ENCODE data around the gene KCNQ1. TPM values are rescaled to one million over a fixed set of nuclear protein-coding genes. Genes with fewer than 3 reads are reported as not detected.

The KCNQ1 gene
- total and polyA plus RNA-seq, 2 of the 13 experiments (the other 11 are each of a cell fraction or from before 2014, with no cell fraction given), result 0.02 to 0.08 TPM

- Histone ChIP-seq H3K9me3 (ENCODE audit: low read length) (no peaks in the 10 kb centered on the region), H4K20me1 (ENCODE audit: insufficient read depth, low read length) (peaks cover 45% of the 10 kb centered on the region), H3K4me2 (ENCODE audit: low read depth, low read length) (peak within 1 kb of the TSS; percentile 88), H3K27me3 (ENCODE audit: control insufficient read depth in 1 of 2, insufficient read depth in 2 of 2, low read length in 2 of 2) (peaks cover 0 to 3% of the 10 kb centered on the region in 2 experiments; a peak in 2 of 5 replicates), H3K27ac (ENCODE audit: extremely low read length, insufficient read depth, low read length) (peak within 1 kb of the TSS; percentile 95), H3K9ac (ENCODE audit: insufficient read depth, low read depth, low read length) (peak within 1 kb of the TSS; percentile 100), H3K4me3 (replicated peaks in 1 of 3; ENCODE audit: insufficient read depth in 1 of 3, low read depth in 2 of 3, low read length in 3 of 3) (peak within 1 kb of the TSS; percentile 95), H3K36me3 (replicated peaks in 1 of 2; ENCODE audit: control insufficient read depth in 1 of 2, insufficient read depth in 2 of 2, low read length in 2 of 2) (peaks cover 2 to 18% of the 10 kb centered on the region in 2 experiments; a peak in 4 of 5 replicates), H3K4me1 (ENCODE audit: insufficient read depth, low read length) (peaks cover 57% of the 10 kb centered on the region), H2AFZ (ENCODE audit: low read length) (no peak within 1 kb of the TSS), H3K79me2 (ENCODE audit: insufficient read depth, low read length) (peaks cover 56% of the 10 kb centered on the region)
- ATAC-seq (peak; percentile 90), DNase-seq (ENCODE audit: low spot score) (peak; percentile 95), FAIRE-seq (peak; percentile 83)
- in situ Hi-C loops (cut with HindIII; ENCODE audit: extremely low pct_ligation_motif_present, low pct_unique_long_range_greater_than_20kb), result loop anchor here (5.0 to 10.0 kb wide), 2 partner anchors 33 to 275 kb away; no protein-coding TSS in a partner anchor
- POLR2A ChIA-PET, result interaction anchor here (0.8 to 2.0 kb wide), 31 partner anchors 8 to 489 kb away, joined by 3 to 170 read pairs (median 6); partner anchors contain the start of genes NAP1L4 and TSSC4
- WGBS (ENCODE audit: low lambda C conversion rate), result no CpG with 5 or more reads among the region's 98 CpGs
- BruUV-seq (replicated peaks), result no TSS peak
- intact Hi-C loops (cut with micrococcal nuclease; ENCODE audit: unreplicated experiment), result loop anchor here (1.0 kb wide), 1 partner anchor 31 kb away; no protein-coding TSS in a partner anchor
- CTCF ChIA-PET (ENCODE audit: low intra/inter-chr PET ratio, low total read pairs), result interaction anchor here (0.9 kb wide), 1 partner anchor 167 kb away, joined by 3 read pairs; no protein-coding TSS in a partner anchor
- no peak for TF ChIP-seq TERF1 (CRISPR knock-in tag; IDR thresholded peaks at IDR 0.05)
- TF ChIP-seq ZZZ3 (CRISPR knock-in tag; IDR thresholded peaks at IDR 0.05; ENCODE audit: borderline replicate concordance), result no peak; the same call in 1 of the 2 replicates
- peak; percentile 73 for TF ChIP-seq SRSF1 (optimal IDR thresholded peaks at IDR 0.05; ENCODE audit: low read depth, low read length)
- TF ChIP-seq GTF3A (CRISPR knock-in tag; conservative IDR thresholded peaks at IDR 0.05), result no peak
- TF ChIP-seq ZNF20 (CRISPR knock-in tag; IDR thresholded peaks at IDR 0.05), result peak; percentile 85; the same call in 1 of the 2 replicates
- 0 out of 2 replicates have a peak, but pooled peaks have one; percentile 46 for TF ChIP-seq DDIT3 (CRISPR knock-in tag; IDR thresholded peaks at IDR 0.05)
- TF ChIP-seq SP5 (CRISPR knock-in tag; IDR thresholded peaks at IDR 0.05; ENCODE audit: borderline replicate concordance, low read depth), result peak; percentile 34; the same call in 1 of the 2 replicates
- TF ChIP-seq MIXL1 (CRISPR knock-in tag; IDR thresholded peaks at IDR 0.05), result no peak; the same call in 1 of the 2 replicates
- TF ChIP-seq THAP11 (CRISPR knock-in tag; IDR thresholded peaks at IDR 0.05), result peak; percentile 78
- TF ChIP-seq ZNF883 (CRISPR knock-in tag; IDR thresholded peaks at IDR 0.05; ENCODE audit: not compliant biosample characterization), result peak; percentile 28
- TF ChIP-seq TRIM24 (CRISPR knock-in tag; IDR thresholded peaks at IDR 0.05), result 0 out of 2 replicates have a peak, but pooled peaks have one; percentile 16
- TF ChIP-seq CBFB (CRISPR knock-in tag; IDR thresholded peaks at IDR 0.05), result peak; percentile 87
- peak; percentile 99 for TF ChIP-seq POLR2G (IDR thresholded peaks at IDR 0.05; ENCODE audit: low read depth, low read length)
- TF ChIP-seq KLF11 (CRISPR knock-in tag; IDR thresholded peaks at IDR 0.05), result peak; percentile 82; the same call in 1 of the 2 replicates
- TF ChIP-seq ZNF552 (CRISPR knock-in tag; IDR thresholded peaks at IDR 0.05; ENCODE audit: borderline replicate concordance), result peak; percentile 69; the same call in 1 of the 2 replicates
- TF ChIP-seq RNF219 (CRISPR knock-in tag; IDR thresholded peaks at IDR 0.05), result 0 out of 2 replicates have a peak, but pooled peaks have one; percentile 39
- TF ChIP-seq ZFP91 (CRISPR knock-in tag; IDR thresholded peaks at IDR 0.05; ENCODE audit: borderline replicate concordance), result peak; percentile 87
Observed at GRCh38 chr11:2699531-2700414, 255.0 kb downstream of the KCNQ1 start, which contains the start of gene KCNQ1OT1. Gene KCNQ1OT1, minus strand, starts transcription at chr11:2699994.

All from HepG2 (cell line).